NB4 (cell line): ENCODE measurements around the gene FOXP3.

ENCODE experiments used
- DNase-seq: peaks from one replicate; pipeline ENCODE4 v3.0.0; 2010; ENCODE audit warnings: low read depth
- H3K4me3 ChIP-seq: one replicate; pipeline ENCODE4 v1.5.1; 2011; ENCODE audit warnings: mild to moderate bottlenecking, low read depth, low read length, moderate library complexity
- MYC ChIP-seq: IDR thresholded peaks from 2 replicates; pipeline ENCODE4 v1.6.1; 2011; ENCODE audit warnings: low read depth, low read length
- POLR2A ChIP-seq: IDR thresholded peaks from 2 replicates; pipeline ENCODE4 v1.6.1; 2011; ENCODE audit warnings: mild to moderate bottlenecking; ENCODE audit not compliant: insufficient read length; ENCODE audit errors: extremely low read depth
- TF ChIP-seq, protein P1 (sequence below): IDR thresholded peaks from one replicate; pipeline ENCODE4 v1.5.1; 2012; ENCODE audit warnings: low read depth, low read length
- TF ChIP-seq, protein P2 (sequence below): IDR thresholded peaks from 2 replicates; pipeline ENCODE4 v1.6.1; 2011; ENCODE audit warnings: low read depth, low read length

Gene FOXP3

GRCh38 chrX:49250066-49250465, 14.4 kb downstream of the FOXP3 start:
- TF ChIP-seq MYC: no peak
- no peak for TF ChIP-seq POLR2A
- TF ChIP-seq, protein P1, sequence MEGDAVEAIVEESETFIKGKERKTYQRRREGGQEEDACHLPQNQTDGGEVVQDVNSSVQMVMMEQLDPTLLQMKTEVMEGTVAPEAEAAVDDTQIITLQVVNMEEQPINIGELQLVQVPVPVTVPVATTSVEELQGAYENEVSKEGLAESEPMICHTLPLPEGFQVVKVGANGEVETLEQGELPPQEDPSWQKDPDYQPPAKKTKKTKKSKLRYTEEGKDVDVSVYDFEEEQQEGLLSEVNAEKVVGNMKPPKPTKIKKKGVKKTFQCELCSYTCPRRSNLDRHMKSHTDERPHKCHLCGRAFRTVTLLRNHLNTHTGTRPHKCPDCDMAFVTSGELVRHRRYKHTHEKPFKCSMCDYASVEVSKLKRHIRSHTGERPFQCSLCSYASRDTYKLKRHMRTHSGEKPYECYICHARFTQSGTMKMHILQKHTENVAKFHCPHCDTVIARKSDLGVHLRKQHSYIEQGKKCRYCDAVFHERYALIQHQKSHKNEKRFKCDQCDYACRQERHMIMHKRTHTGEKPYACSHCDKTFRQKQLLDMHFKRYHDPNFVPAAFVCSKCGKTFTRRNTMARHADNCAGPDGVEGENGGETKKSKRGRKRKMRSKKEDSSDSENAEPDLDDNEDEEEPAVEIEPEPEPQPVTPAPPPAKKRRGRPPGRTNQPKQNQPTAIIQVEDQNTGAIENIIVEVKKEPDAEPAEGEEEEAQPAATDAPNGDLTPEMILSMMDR: no peak
- TF ChIP-seq, protein P2, sequence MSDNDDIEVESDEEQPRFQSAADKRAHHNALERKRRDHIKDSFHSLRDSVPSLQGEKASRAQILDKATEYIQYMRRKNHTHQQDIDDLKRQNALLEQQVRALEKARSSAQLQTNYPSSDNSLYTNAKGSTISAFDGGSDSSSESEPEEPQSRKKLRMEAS: no peak
- DNase-seq: no peak
- H3K4me3 ChIP-seq: no peak overlapping the region

- no peak overlapping the region for H3K4me3 ChIP-seq
- DNase-seq: no peak
- TF ChIP-seq POLR2A (no peak), MYC (no peak)
- TF ChIP-seq, protein P1: no peak
- TF ChIP-seq, protein P2: no peak
Measured at GRCh38 chrX:49249616-49250015, 14.9 kb downstream of the FOXP3 start.

DNA sequence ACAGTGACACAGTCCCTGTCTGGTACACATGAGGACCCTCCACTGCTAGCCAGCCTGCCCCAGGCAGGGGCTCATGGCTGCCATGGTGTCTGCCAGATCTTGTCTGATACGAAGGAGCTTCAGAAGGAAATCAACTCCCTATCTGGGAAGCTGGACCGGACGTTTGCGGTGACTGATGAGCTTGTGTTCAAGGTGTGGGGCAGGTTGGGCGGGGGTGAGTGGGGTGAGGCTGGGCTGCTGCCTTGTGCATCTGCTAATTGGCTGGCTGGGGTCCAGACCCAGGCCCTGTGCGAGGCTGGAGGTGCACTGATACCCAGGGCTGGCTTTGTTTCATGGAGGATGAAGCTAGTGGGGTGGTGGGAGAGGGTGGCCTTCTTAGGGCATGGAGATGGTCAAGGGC, 15.4 kb downstream of the FOXP3 start:
- TF ChIP-seq, protein P2: no peak
- no peak for TF ChIP-seq POLR2A
- TF ChIP-seq, protein P1: no peak
- no peak for TF ChIP-seq MYC
- no peak overlapping the region for H3K4me3 ChIP-seq
- DNase-seq: no peak

- no peak overlapping the region for H3K4me3 ChIP-seq
- no peak for DNase-seq
- TF ChIP-seq, protein P2: no peak
- TF ChIP-seq POLR2A (no peak), MYC (no peak)
- TF ChIP-seq, protein P1: no peak
Measured at GRCh38 chrX:49247916-49248811, 16.3 kb downstream of the FOXP3 start.

DNA sequence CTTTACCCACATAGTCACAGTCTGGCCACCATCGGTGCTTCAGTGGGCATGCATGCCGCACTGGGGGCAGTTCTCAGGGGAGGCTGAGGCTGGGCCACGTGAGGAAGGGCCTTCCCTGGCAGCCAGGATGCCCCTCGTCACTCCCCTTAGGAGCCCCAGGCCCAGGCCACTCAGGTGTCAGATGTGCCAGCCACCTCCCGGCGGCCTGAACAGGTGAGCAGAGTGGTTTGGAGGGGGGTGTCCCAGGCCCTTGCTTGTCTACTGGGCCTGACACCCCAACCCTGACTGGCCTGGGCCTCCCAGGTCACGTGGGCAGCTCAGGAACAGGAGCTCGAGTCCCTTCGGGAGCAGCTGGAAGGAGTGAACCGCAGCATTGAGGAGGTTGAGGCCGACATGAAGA, 17.2 kb downstream of the FOXP3 start:
- no peak overlapping the region for H3K4me3 ChIP-seq
- no peak for DNase-seq
- TF ChIP-seq POLR2A (no peak), MYC (no peak)
- TF ChIP-seq, protein P1: no peak
- TF ChIP-seq, protein P2: no peak
